IMR-90 (cell line): ENCODE measurements around the gene METTL14. TPM values are rescaled to one million over a fixed set of nuclear protein-coding genes. Genes with fewer than 3 reads are reported as not detected.
A peak's percentile ranks its signal among the peaks of the same experiment; 100 is the strongest.

Experiments used
- ATAC-seq: fragments of 200-7000 bp; cut with Tn5 transposase; 2 replicates; pipeline ENCODE4 v1.9.1; 2020; ENCODE audit warnings: low read depth, mild to moderate bottlenecking, moderate library complexity
- BruUV-seq: library from RNA; stranded (reverse); fragments of 400-500 nt; replicated peaks from 2 replicates; lab custom pipeline; 2021; lab: Mats Ljungman, UMichigan
- CTCF ChIA-PET: fragments of 300-600 bp; formaldehyde crosslinking; extraction: SDS; loops from one replicate; lab custom pipeline; 2021; ENCODE audit warnings: antibody characterized with exemption; lab: Yijun Ruan, JAX
- POLR2A ChIA-PET: fragments of 300-600 bp; sonication (Branson Sonifier 250); formaldehyde crosslinking; loops from one replicate; lab custom pipeline; 2022; ENCODE audit warnings: antibody characterized with exemption; ENCODE audit not compliant: unreplicated experiment; lab: Charles Lee
- DNase-seq: peaks from one replicate; pipeline ENCODE4 v3.0.0; 2013
- H2AFZ ChIP-seq: replicated peaks from 2 replicates; pipeline ENCODE3; 2013; ENCODE audit warnings: low read length, mild to moderate bottlenecking; ENCODE audit not compliant: poor library complexity
- H2AK5ac ChIP-seq: 2 replicates; pipeline ENCODE4 v1.6.1; 2013; ENCODE audit warnings: low read depth, low read length, inconsistent platforms
- H2AK9ac ChIP-seq: replicated peaks from 2 replicates; pipeline ENCODE3; 2013; ENCODE audit warnings: mild to moderate bottlenecking, low read depth, low read length, moderate library complexity; ENCODE audit not compliant: poor library complexity
- H2BK120ac ChIP-seq: 2 replicates; pipeline ENCODE4 v1.6.1; 2013; ENCODE audit warnings: low read depth, low read length, inconsistent platforms
- H2BK15ac ChIP-seq: 3 replicates; pipeline ENCODE4 v1.6.1; 2013; ENCODE audit warnings: low read depth, low read length, inconsistent platforms
- H2BK20ac ChIP-seq: 2 replicates; pipeline ENCODE4 v1.6.1; 2013; ENCODE audit warnings: low read depth, mild to moderate bottlenecking, inconsistent platforms, low read length, moderate library complexity
- H2BK5ac ChIP-seq: 2 replicates; pipeline ENCODE4 v1.6.1; 2013; ENCODE audit warnings: mild to moderate bottlenecking, low read depth, low read length, inconsistent platforms; ENCODE audit not compliant: poor library complexity, severe bottlenecking
- H3K14ac ChIP-seq: replicated peaks from 2 replicates; pipeline ENCODE4 v1.6.1; 2013; ENCODE audit warnings: low read depth, low read length, inconsistent platforms
- H3K18ac ChIP-seq: 2 replicates; pipeline ENCODE4 v1.6.1; 2013; ENCODE audit warnings: low read depth, low read length, control low read depth
- H3K23ac ChIP-seq: 2 replicates; pipeline ENCODE4 v1.6.1; 2013; ENCODE audit warnings: low read depth, low read length, inconsistent platforms
- H3K27ac ChIP-seq: 2 replicates; pipeline ENCODE4 v1.5.1; 2013; ENCODE audit warnings: mild to moderate bottlenecking, control low read depth, low read length; ENCODE audit not compliant: insufficient read depth
- H3K27me3 ChIP-seq: 2 replicates; pipeline ENCODE4 v1.6.1; 2013; ENCODE audit warnings: low read length; ENCODE audit not compliant: control insufficient read depth, insufficient read depth
- H3K36me3 ChIP-seq: 2 replicates; pipeline ENCODE4 v1.6.1; 2013; ENCODE audit warnings: low read length, mixed read lengths; ENCODE audit not compliant: control insufficient read depth, insufficient read depth
- H3K4ac ChIP-seq: 2 replicates; pipeline ENCODE4 v1.6.1; 2013; ENCODE audit warnings: low read depth, low read length, inconsistent platforms
- H3K4me1 ChIP-seq: 2 replicates; pipeline ENCODE4 v1.6.1; 2013; ENCODE audit warnings: low read length, mixed read lengths; ENCODE audit not compliant: control insufficient read depth, insufficient read depth
- H3K4me2 ChIP-seq: 2 replicates; pipeline ENCODE4 v1.6.1; 2013; ENCODE audit warnings: low read depth, mild to moderate bottlenecking, control low read depth, low read length, moderate library complexity
- H3K4me3 ChIP-seq: 2 replicates; pipeline ENCODE4 v1.5.1; 2013; ENCODE audit warnings: low read depth, mild to moderate bottlenecking, control low read depth, low read length, moderate library complexity; ENCODE audit not compliant: insufficient read depth
- H3K56ac ChIP-seq: 2 replicates; pipeline ENCODE4 v1.6.1; 2013; ENCODE audit warnings: low read length, inconsistent platforms; ENCODE audit not compliant: insufficient read depth; ENCODE audit errors: extremely low read depth
- H3K79me1 ChIP-seq, 2 experiments: 2 replicates each; pipeline ENCODE4 v1.6.1; 2013; ENCODE audit warnings: low read length in 2 of 2, inconsistent platforms in 1 of 2, low read depth in 1 of 2
- H3K9ac ChIP-seq: 2 replicates; pipeline ENCODE4 v1.6.1; 2013; ENCODE audit warnings: low read depth, low read length, control low read depth
- H3K9me1 ChIP-seq: 2 replicates; pipeline ENCODE4 v1.6.1; 2013; ENCODE audit warnings: low read length, inconsistent platforms; ENCODE audit not compliant: insufficient read depth
- H3K9me3 ChIP-seq: 2 replicates; pipeline ENCODE4 v1.6.1; 2013; ENCODE audit warnings: low read length; ENCODE audit not compliant: control insufficient read depth, insufficient read depth
- H4K20me1 ChIP-seq: 2 replicates; pipeline ENCODE4 v1.6.1; 2013; ENCODE audit warnings: low read length, inconsistent platforms; ENCODE audit not compliant: insufficient read depth
- H4K5ac ChIP-seq: 2 replicates; pipeline ENCODE4 v1.6.1; 2013; ENCODE audit warnings: mild to moderate bottlenecking, low read depth, low read length, control low read depth
- H4K8ac ChIP-seq, 2 experiments: 2 replicates each; pipeline ENCODE4 v1.6.1; 2013; ENCODE audit warnings: low read depth in 2 of 2, low read length in 2 of 2, control low read depth in 1 of 2, inconsistent platforms in 1 of 2
- H4K91ac ChIP-seq: 2 replicates; pipeline ENCODE4 v1.6.1; 2013; ENCODE audit warnings: low read depth, low read length, inconsistent platforms; ENCODE audit not compliant: insufficient read depth
- MXI1 ChIP-seq: IDR thresholded peaks from 2 replicates; pipeline ENCODE4 v1.6.1; 2012; ENCODE audit warnings: low read depth, mild to moderate bottlenecking, low read length, moderate library complexity, borderline replicate concordance
- RAD21 ChIP-seq: IDR thresholded peaks from 2 replicates; pipeline ENCODE4 v1.6.1; 2012; ENCODE audit warnings: low read length, improper control_type of control experiment
- RFX5 ChIP-seq: IDR thresholded peaks from 2 replicates; pipeline ENCODE4 v1.8.0; 2012; ENCODE audit warnings: low read depth, mild to moderate bottlenecking, low read length, moderate library complexity
- SMC3 ChIP-seq: fragments of 150-350 bp; IDR thresholded peaks from 2 replicates; pipeline ENCODE4 v1.6.1; 2016; ENCODE audit warnings: low read depth, mild to moderate bottlenecking, antibody characterized with exemption, low read length, moderate library complexity
- WGBS, 2 experiments: methylation state at CpG; one replicate each; pipeline versions ENCODE4 v1.1.5 to v1.1.7; 2013; ENCODE audit warnings: missing lambda C conversion rate in 2 of 2; ENCODE audit not compliant: insufficient read length in 1 of 2; ENCODE audit errors: extremely low coverage in 2 of 2; 5-methylcytosine and 5-hydroxymethylcytosine counted together
- dilution Hi-C: fragments of 300-500 bp; cut with HindIII; formaldehyde crosslinking; loops from one replicate; pipeline ENCODE4 v1.14.3; 2018; ENCODE audit warnings: low sequenced_read_pairs; ENCODE audit not compliant: unreplicated experiment
- in situ Hi-C: fragments of 300-500 bp; cut with MboI; formaldehyde crosslinking; loops from 3 replicates; pipeline ENCODE4 v1.14.3; 2019; ENCODE audit warnings: low sequenced_read_pairs, inconsistent platforms, mixed read lengths
- intact Hi-C: fragments of 100-400 bp; cut with micrococcal nuclease; formaldehyde crosslinking; loops from 2 replicates; pipeline ENCODE4 v1.10.0; 2022
- polyA plus RNA-seq, 3 experiments: library from polyadenylated mRNA; depleted of rRNA; stranded (reverse); fragments of >200 nt; gene quantifications; 2 replicates each; pipeline ENCODE4 v1.2.3, GENCODE V29; 2012; ENCODE audit warnings: low replicate concordance in 1 of 3
- total RNA-seq: library from RNA; depleted of rRNA; stranded (reverse); fragments of >200 nt; gene quantifications from 2 replicates; pipeline ENCODE4 v1.2.3, GENCODE V29; 2012
- TF ChIP-seq, protein P1 (sequence below): conservative IDR thresholded peaks from 2 replicates; pipeline ENCODE4 v1.5.1; 2012; ENCODE audit warnings: mild to moderate bottlenecking, low read depth, low read length, improper control_type of control experiment

The METTL14 gene
- total and polyA plus RNA-seq, 2 of the 4 experiments (the other 2 are of a cell fraction) = 5.0 to 9.3 TPM

DNA sequence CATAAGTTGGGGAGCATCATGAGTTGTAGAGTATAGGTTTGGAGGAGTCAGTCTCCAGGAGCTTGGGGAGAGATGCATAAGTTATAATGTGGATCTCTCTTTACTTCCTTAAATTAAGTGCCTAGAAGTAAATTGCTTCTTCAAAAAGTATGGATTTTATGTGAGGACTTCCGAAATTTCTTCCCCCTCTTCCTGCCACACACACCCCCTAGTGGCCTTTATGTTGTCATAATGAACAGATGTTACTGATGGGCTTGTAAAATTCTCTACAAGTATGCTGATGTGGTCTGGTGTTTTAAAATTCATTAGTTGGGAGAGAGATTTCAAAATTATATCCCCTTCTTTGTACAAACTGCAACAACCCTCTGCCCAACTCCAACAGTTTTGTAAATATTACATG lies 2.3 kb upstream of the METTL14 start:
- no peak overlapping the region for H3K4me3 ChIP-seq
- H3K14ac ChIP-seq = no peak overlapping the region
- no peak overlapping the region for H2AK9ac ChIP-seq
- WGBS, 2 experiments = no CpG with 5 or more reads among the region's 1 CpG
- H3K79me1 ChIP-seq = peaks cover 2 to 14% of the 10 kb centered on the region in 2 experiments; a peak in 2 of 4 replicates
- no peak overlapping the region for H3K4ac ChIP-seq
- no peaks in the 10 kb centered on the region for H3K27me3 ChIP-seq
- TF ChIP-seq, protein P1, sequence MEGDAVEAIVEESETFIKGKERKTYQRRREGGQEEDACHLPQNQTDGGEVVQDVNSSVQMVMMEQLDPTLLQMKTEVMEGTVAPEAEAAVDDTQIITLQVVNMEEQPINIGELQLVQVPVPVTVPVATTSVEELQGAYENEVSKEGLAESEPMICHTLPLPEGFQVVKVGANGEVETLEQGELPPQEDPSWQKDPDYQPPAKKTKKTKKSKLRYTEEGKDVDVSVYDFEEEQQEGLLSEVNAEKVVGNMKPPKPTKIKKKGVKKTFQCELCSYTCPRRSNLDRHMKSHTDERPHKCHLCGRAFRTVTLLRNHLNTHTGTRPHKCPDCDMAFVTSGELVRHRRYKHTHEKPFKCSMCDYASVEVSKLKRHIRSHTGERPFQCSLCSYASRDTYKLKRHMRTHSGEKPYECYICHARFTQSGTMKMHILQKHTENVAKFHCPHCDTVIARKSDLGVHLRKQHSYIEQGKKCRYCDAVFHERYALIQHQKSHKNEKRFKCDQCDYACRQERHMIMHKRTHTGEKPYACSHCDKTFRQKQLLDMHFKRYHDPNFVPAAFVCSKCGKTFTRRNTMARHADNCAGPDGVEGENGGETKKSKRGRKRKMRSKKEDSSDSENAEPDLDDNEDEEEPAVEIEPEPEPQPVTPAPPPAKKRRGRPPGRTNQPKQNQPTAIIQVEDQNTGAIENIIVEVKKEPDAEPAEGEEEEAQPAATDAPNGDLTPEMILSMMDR = peak; percentile 53
- TF ChIP-seq RFX5 (no peak), RAD21 (peak; percentile 45), MXI1 (no peak), SMC3 (peak; percentile 50; the same call in 1 of the 2 replicates)
- in situ Hi-C loops (no loop called here), intact Hi-C loops (loop anchor here (1.0 to 10.0 kb wide), 2 partner anchors 144 to 258 kb away; no protein-coding TSS in a partner anchor), dilution Hi-C loops (no loop called here)
- peaks cover under 1% of the 10 kb centered on the region for H3K36me3 ChIP-seq
- no peak overlapping the region for H4K91ac ChIP-seq
- peak overlapping the region in 1 of 2 experiments; percentile 93; a peak in 2 of 4 replicates for H4K8ac ChIP-seq
- DNase-seq (peak; percentile 41), ATAC-seq (0 out of 2 replicates have a peak, but pooled peaks have one; percentile 26)
- H4K5ac ChIP-seq = no peak overlapping the region
- no peak overlapping the region for H3K23ac ChIP-seq
- no peak overlapping the region for H3K56ac ChIP-seq
- no peak overlapping the region for H3K18ac ChIP-seq
- H2BK15ac ChIP-seq = no peak overlapping the region
- H2BK5ac ChIP-seq = no peak overlapping the region
- H4K20me1 ChIP-seq = peaks cover 5% of the 10 kb centered on the region; the same call in 1 of the 2 replicates
- no peak overlapping the region for H3K27ac ChIP-seq
- H2BK20ac ChIP-seq = no peak overlapping the region
- POLR2A ChIA-PET = no interaction called here
- no peak overlapping the region for H2AK5ac ChIP-seq
- no peak overlapping the region for H2BK120ac ChIP-seq
- no TSS peak for BruUV-seq
- no peak overlapping the region for H3K9ac ChIP-seq
- no peaks in the 10 kb centered on the region for H3K4me1 ChIP-seq
- CTCF ChIA-PET = interaction anchor here (1.0 kb wide), 1 partner anchor 18 kb away, joined by 3 read pairs; no protein-coding TSS in a partner anchor
- no peak overlapping the region for H3K4me2 ChIP-seq
- no peak overlapping the region for H2AFZ ChIP-seq
- no peaks in the 10 kb centered on the region for H3K9me1 ChIP-seq
- no peaks in the 10 kb centered on the region for H3K9me3 ChIP-seq
